22Rv1 (cell line): ENCODE results near the gene TTC7B.

Experiments
- ZFX ChIP-seq: fragments of 450-650 bp; IDR thresholded peaks from 2 replicates; pipeline ENCODE4 v1.6.1; 2017; ENCODE audit warnings: antibody characterized with exemption, borderline replicate concordance
- TF ChIP-seq, protein P1 (sequence below): fragments of 450-650 bp; IDR thresholded peaks from 2 replicates; pipeline ENCODE4 v1.5.1; 2017; ENCODE audit warnings: mild to moderate bottlenecking

DNA sequence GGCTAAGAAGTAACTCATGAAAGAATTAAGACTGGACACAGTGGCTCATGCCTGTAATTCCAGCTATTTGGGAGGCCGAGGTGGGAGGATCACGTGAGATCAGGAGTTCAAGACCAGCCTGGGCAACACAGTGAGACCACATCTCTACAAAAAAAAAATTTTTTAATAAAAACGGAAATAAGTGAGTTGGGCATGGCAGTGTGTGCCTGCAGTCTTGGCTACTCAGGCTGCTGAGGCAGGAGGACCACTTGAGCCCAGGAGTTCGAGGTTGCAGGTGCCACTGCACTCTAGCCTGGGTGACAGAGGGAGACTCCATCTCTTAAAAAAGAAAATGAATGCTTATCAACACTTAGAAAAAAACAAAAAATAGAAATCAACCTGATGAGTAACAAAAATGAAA lies 301.7 kb downstream of the TTC7B start:
- TF ChIP-seq, protein P1, sequence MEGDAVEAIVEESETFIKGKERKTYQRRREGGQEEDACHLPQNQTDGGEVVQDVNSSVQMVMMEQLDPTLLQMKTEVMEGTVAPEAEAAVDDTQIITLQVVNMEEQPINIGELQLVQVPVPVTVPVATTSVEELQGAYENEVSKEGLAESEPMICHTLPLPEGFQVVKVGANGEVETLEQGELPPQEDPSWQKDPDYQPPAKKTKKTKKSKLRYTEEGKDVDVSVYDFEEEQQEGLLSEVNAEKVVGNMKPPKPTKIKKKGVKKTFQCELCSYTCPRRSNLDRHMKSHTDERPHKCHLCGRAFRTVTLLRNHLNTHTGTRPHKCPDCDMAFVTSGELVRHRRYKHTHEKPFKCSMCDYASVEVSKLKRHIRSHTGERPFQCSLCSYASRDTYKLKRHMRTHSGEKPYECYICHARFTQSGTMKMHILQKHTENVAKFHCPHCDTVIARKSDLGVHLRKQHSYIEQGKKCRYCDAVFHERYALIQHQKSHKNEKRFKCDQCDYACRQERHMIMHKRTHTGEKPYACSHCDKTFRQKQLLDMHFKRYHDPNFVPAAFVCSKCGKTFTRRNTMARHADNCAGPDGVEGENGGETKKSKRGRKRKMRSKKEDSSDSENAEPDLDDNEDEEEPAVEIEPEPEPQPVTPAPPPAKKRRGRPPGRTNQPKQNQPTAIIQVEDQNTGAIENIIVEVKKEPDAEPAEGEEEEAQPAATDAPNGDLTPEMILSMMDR: no peak
- TF ChIP-seq ZFX: no peak
